GM21528 (cell line): Measurements from ENCODE around the gene CFAP47.
"Not testable (repeated sequence)": the region's sequence is repeated elsewhere in the genome, so short reads cannot be mapped to it uniquely, and the experiment has no call there.

Experiments
- ATAC-seq: cut with Tn5 transposase; IDR thresholded peaks from one replicate; pipeline ENCODE4 v1.9.1; 2021; ENCODE audit warnings: mild to moderate bottlenecking, moderate library complexity; ENCODE audit not compliant: unreplicated experiment, low FRiP score

The CFAP47 gene, protein sequence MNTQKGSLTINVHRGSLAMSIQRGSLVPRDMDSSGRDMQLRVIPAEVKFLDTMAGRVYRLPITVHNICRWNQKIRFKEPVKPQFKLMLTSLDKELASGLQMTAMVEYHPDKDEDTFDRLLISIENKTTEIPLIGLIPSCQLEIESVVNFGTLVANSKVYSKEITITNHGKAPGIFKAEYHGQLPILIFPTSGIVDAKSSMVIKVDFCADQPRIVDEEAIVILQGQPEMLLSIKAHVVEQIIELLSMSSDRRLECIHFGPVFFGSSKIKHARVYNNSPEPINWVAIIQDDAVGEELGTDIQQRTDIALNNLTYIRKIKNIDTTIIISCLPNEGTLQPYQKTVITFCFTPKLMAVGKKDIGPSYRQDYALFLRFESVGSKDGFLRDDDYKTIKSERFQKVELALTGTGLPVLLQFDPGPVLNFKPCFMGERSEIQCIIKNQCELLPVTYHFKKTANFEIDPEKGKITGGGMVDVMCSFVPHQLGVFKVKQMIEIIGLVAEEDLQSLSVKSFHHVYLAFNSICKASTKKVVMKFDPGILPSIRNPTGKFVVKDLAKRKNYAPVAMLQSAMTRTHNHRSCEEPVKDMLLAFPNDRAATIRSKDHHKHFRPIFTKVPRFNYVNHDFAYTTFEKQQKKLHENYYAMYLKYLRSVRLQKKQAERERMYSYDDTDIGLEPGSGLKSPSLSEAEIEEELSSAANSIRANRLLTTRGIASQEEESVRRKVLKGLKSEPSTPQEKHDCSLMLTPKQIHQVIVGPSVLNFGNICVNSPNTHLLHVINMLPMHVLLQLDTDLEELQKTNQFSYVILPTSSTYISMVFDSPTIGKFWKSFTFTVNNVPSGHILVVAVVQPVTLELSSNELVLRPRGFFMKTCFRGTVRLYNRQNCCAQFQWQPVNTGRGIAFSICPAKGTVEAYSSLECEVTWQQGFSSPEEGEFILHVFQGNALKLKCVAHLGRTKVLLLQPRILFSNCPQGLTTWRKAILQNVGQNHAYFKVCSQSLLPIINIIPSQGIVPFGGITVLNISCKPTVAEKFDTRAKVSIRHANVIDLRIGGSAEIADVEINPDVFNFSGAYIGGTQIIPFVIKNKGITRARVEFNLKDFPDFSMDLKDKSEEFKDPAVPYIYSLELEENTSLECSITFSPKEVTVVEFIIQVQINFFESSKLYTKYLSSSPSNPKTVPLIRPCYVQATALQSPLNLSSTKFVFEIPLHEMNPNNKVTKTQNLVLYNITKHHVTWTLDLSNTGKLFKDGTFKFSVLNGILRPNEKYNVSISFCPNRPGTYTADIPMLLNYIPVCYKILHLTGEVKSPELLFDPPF (N-terminal part only)

GRCh38 chrX:35919536-35920309 is at the start of gene CFAP47:
CFAP47 (plus strand) TSS chrX:35919734; CDS start chrX:35919800, 66 bp downstream.
- ATAC-seq: no peak

DNA sequence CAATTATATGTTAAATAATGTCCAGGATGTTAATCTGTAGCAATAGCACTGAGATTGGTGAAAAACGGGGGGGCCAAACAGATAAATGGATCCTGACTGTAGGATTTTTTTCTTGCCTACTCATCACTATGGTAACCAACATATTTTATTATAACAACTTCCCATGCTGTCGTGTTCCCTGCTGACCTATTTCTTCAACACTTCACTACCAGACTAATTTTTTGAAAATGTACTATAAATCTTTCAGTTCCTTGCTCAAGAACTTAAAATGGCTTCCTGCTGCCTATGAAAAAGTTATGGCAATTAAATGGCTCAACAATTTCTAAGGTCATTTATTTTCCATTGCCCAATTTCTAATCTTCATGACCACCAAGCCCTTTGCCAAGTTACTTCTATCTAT is 38.9 kb upstream of the CFAP47 start:
- no peak for ATAC-seq

- ATAC-seq: no peak
Observed at GRCh38 chrX:35886135-35886534, 33.4 kb upstream of the CFAP47 start.

DNA sequence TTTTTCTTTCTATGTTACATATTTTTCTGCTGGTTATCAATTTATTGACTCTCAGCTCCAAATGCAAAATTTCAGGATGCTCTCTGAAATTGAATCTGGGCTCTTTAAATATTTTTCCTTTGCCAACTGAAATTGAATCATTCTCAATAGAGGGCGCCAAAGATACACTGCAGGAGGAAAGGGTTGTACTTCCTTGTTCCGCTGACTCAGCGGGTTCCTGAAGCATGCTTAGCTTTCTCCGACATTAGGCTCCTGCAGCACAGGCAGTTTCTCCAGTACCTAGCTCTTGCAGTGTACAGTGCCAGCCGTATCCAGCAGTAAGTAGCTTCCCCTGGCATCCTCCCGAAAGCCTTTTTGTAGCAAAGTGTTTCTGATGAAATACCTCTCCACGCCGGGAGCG is 28.8 kb upstream of the CFAP47 start:
- ATAC-seq: no peak

DNA sequence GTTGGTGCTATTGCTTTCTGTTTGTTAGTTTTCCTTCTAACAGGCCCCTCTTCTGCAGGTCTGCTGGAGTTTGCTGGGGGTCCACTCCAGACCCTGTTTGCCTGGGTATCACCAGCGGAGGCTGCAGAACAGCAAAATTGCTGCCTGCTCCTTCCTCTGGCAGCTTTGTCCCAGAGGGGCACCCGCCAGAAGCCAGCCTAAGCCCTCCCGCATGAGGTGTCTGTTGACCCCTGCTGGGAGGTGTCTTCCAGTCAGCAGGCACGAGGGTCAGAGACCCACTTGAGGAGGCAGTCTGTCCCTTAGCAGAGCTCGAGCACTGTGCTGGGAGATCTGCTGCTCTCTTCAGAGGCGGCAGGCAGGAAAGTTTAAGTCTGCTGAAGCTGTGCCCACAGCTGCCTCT is 67.3 kb downstream of the CFAP47 start:
- ATAC-seq: not testable (repeated sequence)

GRCh38 chrX:36007207-36007606 is 87.7 kb downstream of the CFAP47 start:
- no peak for ATAC-seq

- no peak for ATAC-seq
Observed at GRCh38 chrX:36019125-36019524, 99.6 kb downstream of the CFAP47 start.

- ATAC-seq: no peak
Observed at GRCh38 chrX:36035550-36035949, 116.0 kb downstream of the CFAP47 start.

DNA sequence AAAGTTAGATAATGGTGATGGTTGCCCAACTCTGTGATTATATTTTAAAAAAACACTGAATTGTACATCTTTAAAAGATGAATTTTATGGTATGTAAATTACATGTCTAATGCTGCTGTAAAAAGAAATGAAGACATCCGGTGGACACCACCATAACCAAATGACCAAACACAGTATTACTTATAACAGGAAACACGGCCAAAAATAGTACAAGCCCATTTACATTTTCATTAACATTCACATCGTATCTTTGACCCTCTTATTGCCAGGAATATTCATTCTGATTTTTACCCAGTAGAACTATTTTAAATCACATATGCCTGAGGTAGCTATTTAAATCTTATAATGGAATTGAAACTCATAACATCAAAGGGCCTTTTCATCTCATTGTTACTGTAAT is 143.2 kb downstream of the CFAP47 start:
- no peak for ATAC-seq

DNA sequence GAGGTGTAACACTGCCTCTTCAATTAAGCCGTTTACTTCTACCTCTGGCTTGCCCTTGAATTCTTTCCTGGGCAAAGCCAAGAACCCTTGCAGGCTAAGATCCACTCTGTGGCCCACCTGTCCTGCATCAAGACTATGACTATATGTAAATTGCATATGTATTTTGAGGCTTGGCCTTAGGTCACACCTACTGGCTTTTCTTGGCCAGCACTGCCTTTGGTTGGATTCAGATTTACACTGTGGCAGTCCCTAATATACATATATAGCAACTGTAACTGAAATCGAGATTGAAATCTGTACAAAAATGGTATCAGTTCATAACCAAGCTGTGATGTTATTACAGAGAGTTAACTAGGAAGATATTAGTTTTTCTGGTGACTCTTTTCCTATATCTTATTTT is 151.5 kb downstream of the CFAP47 start:
- ATAC-seq: no peak

DNA sequence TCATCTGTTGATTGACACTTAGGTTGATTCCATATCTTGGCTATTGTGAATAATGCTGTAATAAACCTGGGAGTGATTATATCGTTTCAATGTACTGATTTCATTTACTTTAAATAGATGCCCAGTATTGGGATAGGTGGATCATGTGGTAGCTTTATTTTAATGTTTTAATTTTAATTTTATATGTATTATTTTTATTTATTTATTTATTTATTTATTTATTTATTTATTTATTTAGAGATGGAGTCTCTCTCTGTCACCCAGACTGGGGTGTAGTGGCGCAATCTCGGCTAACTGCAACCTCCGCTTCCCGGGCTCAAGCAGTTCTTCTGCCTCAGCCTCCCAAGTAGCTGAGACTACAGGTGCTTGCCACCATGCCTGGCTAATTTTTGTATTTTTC is 155.5 kb downstream of the CFAP47 start:
- not testable (repeated sequence) for ATAC-seq

DNA sequence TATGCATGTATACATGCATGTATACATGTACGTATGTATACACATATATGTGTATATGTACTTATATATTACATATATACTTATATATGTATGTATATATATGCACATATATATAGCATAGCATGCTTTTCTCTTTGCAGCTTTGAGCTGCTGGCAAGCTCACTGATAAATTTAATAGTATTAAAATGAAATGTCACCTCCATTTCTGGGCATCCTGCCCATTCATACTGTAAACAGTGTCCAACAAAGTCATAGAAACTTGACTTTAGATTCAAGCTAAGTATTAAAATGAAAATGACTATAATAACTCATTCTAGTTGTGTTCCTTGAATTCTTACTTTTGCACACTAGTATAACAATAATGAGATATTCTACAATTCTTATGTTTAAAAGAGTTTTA is 163.7 kb downstream of the CFAP47 start:
- no peak for ATAC-seq

- no peak for ATAC-seq
Observed at GRCh38 chrX:36087366-36087765, 167.8 kb downstream of the CFAP47 start.

- ATAC-seq: not testable (repeated sequence)
Observed at GRCh38 chrX:36088939-36089338, 169.4 kb downstream of the CFAP47 start.

DNA sequence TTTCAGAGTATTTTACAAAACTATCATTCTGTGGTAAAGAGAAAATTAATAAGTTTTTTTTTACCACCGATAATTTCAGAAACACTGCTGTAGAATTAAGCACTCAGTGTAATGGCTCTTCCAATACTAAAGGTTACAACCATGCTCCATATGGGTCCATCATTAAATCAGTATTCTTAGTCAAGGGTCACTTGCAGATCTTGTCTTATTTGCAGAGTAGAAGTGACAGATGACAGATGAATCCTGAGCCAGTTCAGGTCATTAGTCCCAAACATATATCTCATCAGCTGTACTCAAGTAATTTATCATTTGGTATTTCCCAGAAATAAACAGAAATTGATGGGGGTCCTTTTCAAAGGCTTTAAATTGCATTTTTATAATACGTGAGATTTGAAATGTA is 182.9 kb downstream of the CFAP47 start:
- no peak for ATAC-seq

DNA sequence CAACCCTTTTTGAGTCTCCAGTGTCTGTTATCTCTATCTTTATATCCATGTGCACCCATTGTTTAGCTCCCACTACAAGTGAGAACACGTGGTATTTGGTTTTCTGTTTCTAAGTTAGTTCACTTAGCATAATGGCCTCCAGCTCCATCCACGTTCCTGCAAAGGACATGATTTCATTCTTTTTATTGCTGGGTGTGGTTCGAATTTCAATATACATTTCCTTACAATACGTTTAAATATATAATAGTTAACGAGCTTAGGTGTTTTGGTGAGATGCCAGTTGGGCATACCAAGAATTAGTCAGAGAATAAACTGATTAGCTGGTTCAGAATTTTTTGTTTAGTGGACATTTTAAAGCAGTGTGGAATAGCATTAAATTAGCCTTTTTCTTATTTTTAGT is 196.7 kb downstream of the CFAP47 start:
- no peak for ATAC-seq

DNA sequence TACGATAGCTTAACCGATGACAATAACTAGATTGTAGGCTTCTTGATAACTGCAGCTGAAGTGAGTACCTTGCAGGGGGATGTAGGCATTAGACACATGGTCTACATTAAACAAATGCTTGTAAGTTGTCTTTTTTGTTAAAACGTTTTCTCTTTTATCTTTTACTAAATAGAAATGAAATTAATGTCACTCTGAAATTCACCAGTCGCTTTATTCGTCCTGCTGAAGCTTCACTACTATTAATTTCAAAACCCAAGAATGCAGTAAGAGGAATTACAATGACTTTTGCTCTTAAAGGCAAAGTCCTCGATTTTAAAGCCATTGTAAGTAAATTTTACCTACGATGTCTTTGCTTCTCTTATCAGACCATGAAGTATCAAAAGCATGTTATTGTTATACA is 239.7 kb downstream of the CFAP47 start:
- no peak for ATAC-seq

DNA sequence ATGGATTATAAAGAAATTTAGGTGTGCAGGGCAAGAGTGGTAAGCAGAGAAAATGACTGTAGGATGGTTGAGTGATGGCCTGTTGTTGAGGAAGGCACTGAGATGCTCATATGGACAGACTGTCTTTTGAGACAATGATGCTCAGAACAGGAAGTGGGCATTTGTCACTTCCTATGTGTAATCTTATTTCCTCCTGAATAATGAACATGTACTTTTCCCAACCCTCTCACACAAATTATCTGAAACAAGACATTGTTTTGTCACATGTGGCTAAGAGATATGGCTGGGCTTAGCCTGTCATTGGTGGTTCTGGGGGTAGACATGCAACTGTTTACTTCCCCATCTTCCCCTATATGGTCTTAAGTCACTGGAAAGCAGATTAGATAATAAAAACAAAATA is 240.5 kb downstream of the CFAP47 start:
- no peak for ATAC-seq

- ATAC-seq: no peak
Observed at GRCh38 chrX:36198575-36198974, 279.0 kb downstream of the CFAP47 start.

- no peak for ATAC-seq
Observed at GRCh38 chrX:36199928-36200327, 280.4 kb downstream of the CFAP47 start.
